Thoracic aorta (tissue), 2 donors: ENCODE data around the gene GPR61. TPM values are rescaled to one million over a fixed set of nuclear protein-coding genes. Genes with fewer than 3 reads are reported as not detected.

ENCODE experiments used
- ATAC-seq: fragments of 150-250 bp; one replicate; pipeline ENCODE4 v1.8.0; 2017; ENCODE audit warnings: low read depth; ENCODE audit not compliant: insufficient number of reproducible peaks, low FRiP score
- DNase-seq: peaks from one replicate; pipeline ENCODE4 v3.0.0-alpha.2; 2020; ENCODE audit warnings: low spot score
- H3K27ac ChIP-seq, 2 donors: fragments of 200-600 bp; sonication (generic); 1 replicate in 1 of 2; 2 replicates in 1 of 2; pipeline ENCODE4 v1.5.1; 2016; ENCODE audit warnings: mild to moderate bottlenecking in 2 of 2, moderate library complexity in 2 of 2
- H3K27me3 ChIP-seq: fragments of 200-600 bp; sonication (generic); replicated peaks from 2 replicates; pipeline ENCODE4 v1.6.0; 2016; ENCODE audit warnings: mild to moderate bottlenecking; ENCODE audit not compliant: insufficient read depth
- H3K36me3 ChIP-seq: fragments of 200-600 bp; sonication (generic); one replicate; pipeline ENCODE4 v1.5.1; 2016
- H3K4me1 ChIP-seq, 2 donors: fragments of 200-600 bp; sonication (generic); 1 replicate in 1 of 2; 2 replicates in 1 of 2; pipeline versions ENCODE4 v1.5.1 to v1.6.0; 2016; ENCODE audit warnings: low read depth in 2 of 2, mild to moderate bottlenecking in 1 of 2; ENCODE audit not compliant: control insufficient read depth in 1 of 2
- H3K4me3 ChIP-seq: fragments of 200-600 bp; sonication (generic); 2 replicates; pipeline ENCODE4 v1.5.1; 2016; ENCODE audit warnings: mild to moderate bottlenecking
- H3K9me3 ChIP-seq: fragments of 200-600 bp; sonication (generic); 2 replicates; pipeline ENCODE4 v1.5.1; 2016
- CTCF ChIP-seq: fragments of 200-600 bp; sonication (generic); IDR thresholded peaks from one replicate; pipeline ENCODE4 v1.5.1; 2019; ENCODE audit warnings: antibody characterized with exemption
- total RNA-seq, 2 donors: library from RNA; depleted of rRNA; stranded (reverse); fragments of >200 nt; gene quantifications; one replicate each; pipeline versions ENCODE4 v1.1.0 to v1.2.3, GENCODE V29; 2016

The GPR61 gene
- total RNA-seq, 2 donors from 2014 or later: not detected

GRCh38 chr1:109522026-109522425, 17.6 kb upstream of the GPR61 start:
- Histone ChIP-seq H3K4me3 (no peak overlapping the region), H3K27ac (no peak overlapping the region), H3K27me3 (no peaks in the 10 kb centered on the region), H3K36me3 (no peaks in the 10 kb centered on the region), H3K9me3 (no peaks in the 10 kb centered on the region), H3K4me1 (no peaks in the 10 kb centered on the region)
- ATAC-seq: no peak
- DNase-seq: no peak
- TF ChIP-seq CTCF: no peak

- H3K36me3 ChIP-seq: no peaks in the 10 kb centered on the region
- H3K27ac ChIP-seq: no peak overlapping the region
- ATAC-seq: no peak
- H3K27me3 ChIP-seq: no peaks in the 10 kb centered on the region
- H3K4me3 ChIP-seq: no peak overlapping the region
- no peaks in the 10 kb centered on the region for H3K9me3 ChIP-seq
- TF ChIP-seq CTCF: no peak
- DNase-seq: no peak
- H3K4me1 ChIP-seq: no peaks in the 10 kb centered on the region
These were observed 16.0 kb upstream of the GPR61 start for GRCh38 chr1:109523706-109524105.

- ATAC-seq (no peak), DNase-seq (no peak)
- Histone ChIP-seq H3K27me3 (no peaks in the 10 kb centered on the region), H3K27ac (no peak overlapping the region), H3K4me3 (no peak overlapping the region), H3K36me3 (no peaks in the 10 kb centered on the region), H3K9me3 (no peaks in the 10 kb centered on the region), H3K4me1 (no peaks in the 10 kb centered on the region)
- TF ChIP-seq CTCF: no peak
These were observed 12.4 kb upstream of the GPR61 start for GRCh38 chr1:109527098-109527811.

GRCh38 chr1:109527846-109528695, 11.6 kb upstream of the GPR61 start:
- H3K36me3 ChIP-seq: no peaks in the 10 kb centered on the region
- ATAC-seq (no peak), DNase-seq (no peak)

More at GRCh38 chr1:109527846-109528695, 11.6 kb upstream of the GPR61 start:
- Histone ChIP-seq H3K27ac (no peak overlapping the region), H3K4me1 (peaks cover 5% of the 10 kb centered on the region in 2 donors), H3K27me3 (no peaks in the 10 kb centered on the region), H3K4me3 (no peak overlapping the region), H3K9me3 (no peaks in the 10 kb centered on the region)
- TF ChIP-seq CTCF: no peak
